GM19324 (cell line): ENCODE results near the gene DGUOK.

ENCODE experiments used
- ATAC-seq: cut with Tn5 transposase; IDR thresholded peaks from one replicate; pipeline ENCODE4 v1.9.1; 2021; ENCODE audit warnings: mild to moderate bottlenecking, moderate library complexity; ENCODE audit not compliant: unreplicated experiment, low FRiP score

The DGUOK gene

GRCh38 chr2:73946215-73946614 is 19.5 kb downstream of the DGUOK start:
- ATAC-seq: no peak

GRCh38 chr2:73946666-73947065 is 20.0 kb downstream of the DGUOK start:
- no peak for ATAC-seq

GRCh38 chr2:73947412-73948018 is 20.8 kb downstream of the DGUOK start:
- no peak for ATAC-seq

GRCh38 chr2:73949802-73950201 is 23.1 kb downstream of the DGUOK start:
- no peak for ATAC-seq

GRCh38 chr2:73952499-73953446 is 26.1 kb downstream of the DGUOK start:
- no peak for ATAC-seq

- no peak for ATAC-seq
Observed at GRCh38 chr2:73956218-73956865, 29.7 kb downstream of the DGUOK start.

- no peak for ATAC-seq
Observed at GRCh38 chr2:73961274-73961673, 34.6 kb downstream of the DGUOK start.

- ATAC-seq: no peak
Observed at GRCh38 chr2:73961823-73962615, 35.3 kb downstream of the DGUOK start.

- ATAC-seq: no peak
Observed at GRCh38 chr2:73962798-73963197, 36.1 kb downstream of the DGUOK start.

GRCh38 chr2:73963385-73964120 is 36.9 kb downstream of the DGUOK start:
- ATAC-seq: no peak

GRCh38 chr2:73964223-73964622 is 37.5 kb downstream of the DGUOK start:
- no peak for ATAC-seq

GRCh38 chr2:73965053-73965452 is 38.4 kb downstream of the DGUOK start:
- ATAC-seq: no peak

- no peak for ATAC-seq
Observed at GRCh38 chr2:73968357-73968937, 41.8 kb downstream of the DGUOK start.

- ATAC-seq: no peak
Observed at GRCh38 chr2:73969356-73969755, 42.7 kb downstream of the DGUOK start.

GRCh38 chr2:73970141-73970803 is 43.6 kb downstream of the DGUOK start:
- ATAC-seq: peak; percentile 1

GRCh38 chr2:73970850-73971471 is 44.3 kb downstream of the DGUOK start:
- ATAC-seq: peak; percentile 72

- no peak for ATAC-seq
Observed at GRCh38 chr2:73971722-73972121, 45.0 kb downstream of the DGUOK start.

GRCh38 chr2:73972846-73973245 is 46.2 kb downstream of the DGUOK start:
- no peak for ATAC-seq

- ATAC-seq: no peak
Observed at GRCh38 chr2:73975731-73976130, 49.1 kb downstream of the DGUOK start.
